GM18868 (cell line): ENCODE data around the gene REM2.
A peak's percentile ranks its signal among the peaks of the same experiment; 100 is the strongest.
"Not testable (repeated sequence)": the region's sequence is repeated elsewhere in the genome, so short reads cannot be mapped to it uniquely, and the experiment has no call there.

Experiments
- ATAC-seq: cut with Tn5 transposase; IDR thresholded peaks from one replicate; pipeline ENCODE4 v1.9.1; 2021; ENCODE audit warnings: mild to moderate bottlenecking, moderate library complexity; ENCODE audit not compliant: unreplicated experiment

Gene REM2

GRCh38 chr14:22893706-22894105 is 10.7 kb downstream of the REM2 start:
- ATAC-seq = no peak

GRCh38 chr14:22895402-22895801 is 12.4 kb downstream of the REM2 start:
- ATAC-seq = no peak

GRCh38 chr14:22896356-22896755 is 13.3 kb downstream of the REM2 start:
- ATAC-seq = no peak

GRCh38 chr14:22896760-22897159 is 13.7 kb downstream of the REM2 start:
- ATAC-seq = no peak

GRCh38 chr14:22897357-22897756 is 14.3 kb downstream of the REM2 start:
- ATAC-seq = no peak

GRCh38 chr14:22898302-22899090 is 15.5 kb downstream of the REM2 start:
- ATAC-seq = no peak

- ATAC-seq = peak; percentile 55
Observed at GRCh38 chr14:22900081-22900799, 17.2 kb downstream of the REM2 start.

GRCh38 chr14:22901799-22902198 is 18.8 kb downstream of the REM2 start:
- no peak for ATAC-seq

- no peak for ATAC-seq
Observed at GRCh38 chr14:22903742-22904087, 20.7 kb downstream of the REM2 start.

- ATAC-seq = no peak
Observed at GRCh38 chr14:22905627-22906026, 22.6 kb downstream of the REM2 start.

GRCh38 chr14:22906073-22906472 is 23.1 kb downstream of the REM2 start:
- no peak for ATAC-seq

- no peak for ATAC-seq
Observed at GRCh38 chr14:22907429-22907828, 24.4 kb downstream of the REM2 start.

GRCh38 chr14:22908601-22909000 is 25.6 kb downstream of the REM2 start:
- no peak for ATAC-seq

GRCh38 chr14:22910916-22911315 is 27.9 kb downstream of the REM2 start:
- no peak for ATAC-seq

- not testable (repeated sequence) for ATAC-seq
Observed at GRCh38 chr14:22914836-22915235, 31.8 kb downstream of the REM2 start.

- no peak for ATAC-seq
Observed at GRCh38 chr14:22915886-22916521, 33.0 kb downstream of the REM2 start.

- ATAC-seq = peak; percentile 90
Observed at GRCh38 chr14:22918804-22919600, 36.0 kb downstream of the REM2 start, which contains the start of gene RBM23. Gene RBM23, minus strand, starts transcription at chr14:22919149.

- no peak for ATAC-seq
Observed at GRCh38 chr14:22919601-22919921, 36.5 kb downstream of the REM2 start.

- no peak for ATAC-seq
Observed at GRCh38 chr14:22920697-22921096, 37.7 kb downstream of the REM2 start.

- ATAC-seq = no peak
Observed at GRCh38 chr14:22922294-22922693, 39.3 kb downstream of the REM2 start.

- no peak for ATAC-seq
Observed at GRCh38 chr14:22923746-22924145, 40.7 kb downstream of the REM2 start.
